A375 (cell line): ENCODE results near the gene C6orf15. TPM values are rescaled to one million over a fixed set of nuclear protein-coding genes. Genes with fewer than 3 reads are reported as not detected.

Source experiments
- small RNA-seq: library from RNA; depleted of rRNA; stranded (forward); fragments of <200 nt; gene quantifications from one replicate; pipeline ENCODE3, GENCODE V24; 2014
- total RNA-seq: library from RNA; depleted of rRNA; stranded (reverse); fragments of >200 nt; shearing (Covaris generic); gene quantifications from 2 replicates; pipeline ENCODE4 v1.2.3, GENCODE V29; 2014; rRNA removed

C6orf15 gene
- total RNA-seq: not detected in 2 replicates

DNA sequence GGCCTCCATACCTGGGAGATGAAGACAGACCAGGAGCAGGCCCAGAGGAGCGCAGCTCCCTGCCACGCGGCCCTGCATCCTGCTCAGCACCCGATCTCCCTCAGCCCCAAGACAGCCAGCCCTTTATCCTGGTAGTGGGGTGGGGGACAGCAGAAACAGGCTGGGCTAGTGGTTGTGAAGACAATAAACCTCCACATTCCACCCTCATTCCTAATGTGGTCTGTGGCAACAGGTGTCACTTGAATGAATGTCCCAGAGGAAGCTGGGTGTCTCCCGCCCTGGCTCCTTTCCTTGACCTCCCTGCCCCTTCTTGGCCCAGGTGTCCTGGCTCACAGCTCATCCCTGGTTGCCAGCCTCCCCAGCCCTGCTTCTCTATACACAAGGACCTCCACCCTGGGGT lies at the start of gene C6orf15:
C6orf15 (minus strand) TSS at position 98 of the 400 bp plus-strand sequence; CDS start at position 78, 20 bp downstream.

GRCh38 chr6:31158140-31158862 lies 45.9 kb upstream of the C6orf15 start, which contains the start of gene TCF19:
Gene TCF19 (plus strand): TSS chr6:31158589. CDS start chr6:31159470, 881 bp downstream.

DNA sequence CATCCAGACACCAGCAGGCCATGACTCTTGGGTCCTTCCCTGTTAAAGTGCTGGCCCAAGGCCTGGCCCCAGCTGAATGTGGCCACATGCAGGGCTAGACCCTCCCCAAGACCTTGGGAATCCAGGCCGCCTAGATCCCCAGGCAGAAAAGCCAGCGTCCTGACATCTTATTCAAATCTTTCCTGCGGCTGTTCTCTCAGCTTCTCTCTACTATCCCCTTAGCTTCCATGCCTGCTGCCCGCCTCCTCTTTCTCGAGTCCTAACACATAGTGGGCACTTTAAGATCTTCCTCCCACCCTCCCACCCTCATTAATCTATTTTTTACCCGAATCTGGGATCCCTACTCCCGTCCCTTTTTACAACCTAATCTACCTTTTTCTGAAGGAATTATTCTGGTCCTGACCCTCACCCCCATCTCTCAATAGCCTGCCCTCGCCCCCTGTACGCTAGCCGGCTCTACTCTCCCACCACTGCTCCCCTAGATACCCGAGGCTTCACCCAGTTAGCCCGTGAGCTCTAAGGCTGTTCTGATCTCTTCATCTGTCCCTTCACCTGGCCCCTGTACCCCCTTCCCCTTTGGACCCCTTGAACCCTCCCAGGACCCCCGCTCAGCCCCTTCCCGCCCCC lies 45.3 kb upstream of the C6orf15 start, which contains the start of gene CCHCR1:
CCHCR1 (minus strand) TSS at position 290 of the 627 bp plus-strand sequence; CDS start at position 88, 202 bp downstream.

DNA sequence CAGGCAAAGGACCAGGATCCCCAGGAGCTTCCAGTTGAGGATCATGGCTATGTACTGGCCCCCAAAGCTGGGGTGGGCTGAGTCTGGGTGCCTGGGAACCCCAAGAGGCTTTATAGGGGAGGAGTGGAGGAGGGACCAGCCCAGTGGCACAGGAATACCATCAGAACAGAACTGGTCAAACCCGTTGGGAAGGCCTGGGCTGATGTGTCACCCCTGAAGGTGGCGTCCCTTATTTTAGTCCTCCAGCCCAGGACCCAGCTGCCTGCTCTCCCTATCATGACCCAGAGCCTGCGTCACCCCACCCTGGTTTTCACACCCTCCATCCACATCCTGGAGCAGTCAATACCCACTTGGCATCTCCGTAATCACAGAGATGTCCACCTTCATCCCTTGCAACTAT lies 26.6 kb upstream of the C6orf15 start, which contains the start of gene PSORS1C2:
PSORS1C2 (minus strand) TSS at position 85 of the 400 bp plus-strand sequence; CDS start at position 45, 40 bp downstream.

GRCh38 chr6:31120151-31120915 lies 8.0 kb upstream of the C6orf15 start, which contains the start of gene CDSN:
Gene CDSN (minus strand): TSS chr6:31120446. CDS start chr6:31120419, 27 bp downstream.

GRCh38 chr6:31114541-31114878 lies 2.1 kb upstream of the C6orf15 start, which contains the start of gene PSORS1C1:
Gene PSORS1C1 (plus strand): TSS chr6:31114800. CDS start chr6:31129633, 14,833 bp downstream.

Small RNA genes lying within 50 kb of the gene (small RNA-seq; reads per million reads assigned to genes)
- gene POLR2LP1 (not detected), gene RNU6-1133P (not detected)

Other genes starting within 250 kb of the C6orf15 start
- gene DDR1, start 228.1 kb downstream of the C6orf15 start, total RNA-seq: 67.4 and 78.5 TPM in 2 replicates
- 8.3 and 12.6 TPM in 2 replicates for gene GTF2H4, start 204.4 kb downstream of the C6orf15 start, total RNA-seq
- gene VARS2, start 198.3 kb downstream of the C6orf15 start, total RNA-seq: 25.2 and 25.5 TPM in 2 replicates
- gene SFTA2, start 180.4 kb downstream of the C6orf15 start, total RNA-seq: not detected in 2 replicates
- gene MUCL3, start 171.6 kb downstream of the C6orf15 start, total RNA-seq: not detected in 2 replicates
- gene MUC21, start 128.9 kb downstream of the C6orf15 start, total RNA-seq: not detected in 2 replicates
- not detected in 2 replicates for gene MUC22, start 102.1 kb downstream of the C6orf15 start, total RNA-seq
- 1.1 and 8.5 TPM in 2 replicates for gene PSORS1C1, start 2.2 kb upstream of the C6orf15 start, total RNA-seq
- not detected in 2 replicates for gene CDSN, start 7.9 kb upstream of the C6orf15 start, total RNA-seq
- gene PSORS1C2, start 26.5 kb upstream of the C6orf15 start, total RNA-seq: not detected in 2 replicates
- 16.3 and 19.2 TPM in 2 replicates for gene CCHCR1, start 45.2 kb upstream of the C6orf15 start, total RNA-seq
- gene TCF19, start 46.0 kb upstream of the C6orf15 start, total RNA-seq: 32.8 and 38.1 TPM in 2 replicates
- 0.21 TPM in 1 of 2 replicates, not detected in the other for gene POU5F1, start 58.1 kb upstream of the C6orf15 start, total RNA-seq
- gene HLA-C, start 159.5 kb upstream of the C6orf15 start, total RNA-seq: 169 and 216 TPM in 2 replicates
- 167 and 231 TPM in 2 replicates for gene HLA-B, start 244.6 kb upstream of the C6orf15 start, total RNA-seq